A549 treated with dexamethasone at 1 μM for 4 hours (cell line): ENCODE measurements around the gene HORMAD1. TPM values are rescaled to one million over a fixed set of nuclear protein-coding genes. Genes with fewer than 3 reads are reported as not detected.

ENCODE experiments used
- total RNA-seq: library from RNA; stranded (reverse); fragments of 200-300 nt; extraction: Qiagen RNA extraction; gene quantifications from 5 replicates; pipeline ENCODE4 v1.2.3, GENCODE V29; 2022

The HORMAD1 gene, protein sequence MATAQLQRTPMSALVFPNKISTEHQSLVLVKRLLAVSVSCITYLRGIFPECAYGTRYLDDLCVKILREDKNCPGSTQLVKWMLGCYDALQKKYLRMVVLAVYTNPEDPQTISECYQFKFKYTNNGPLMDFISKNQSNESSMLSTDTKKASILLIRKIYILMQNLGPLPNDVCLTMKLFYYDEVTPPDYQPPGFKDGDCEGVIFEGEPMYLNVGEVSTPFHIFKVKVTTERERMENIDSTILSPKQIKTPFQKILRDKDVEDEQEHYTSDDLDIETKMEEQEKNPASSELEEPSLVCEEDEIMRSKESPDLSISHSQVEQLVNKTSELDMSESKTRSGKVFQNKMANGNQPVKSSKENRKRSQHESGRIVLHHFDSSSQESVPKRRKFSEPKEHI
- total RNA-seq: 7.9 to 10.7 TPM (median 9.7 TPM) in 5 replicates

GRCh38 chr1:150720703-150721102, at the start of gene HORMAD1:
Gene HORMAD1, minus strand, starts transcription at chr1:150720895. Its CDS starts 1,390 bp downstream, at chr1:150719505.

GRCh38 chr1:150765296-150765976, 44.7 kb upstream of the HORMAD1 start, which contains the start of gene CTSS:
Gene CTSS, minus strand, starts transcription at chr1:150765778. Its CDS starts 1,015 bp downstream, at chr1:150764763.

GRCh38 chr1:150696995-150697927, 23.4 kb downstream of the HORMAD1 start, which contains the start of gene GOLPH3L:
Gene GOLPH3L, minus strand, starts transcription at chr1:150697154. Its CDS starts 2,316 bp downstream, at chr1:150694838.

Other genes starting within 250 kb of the HORMAD1 start
- gene TARS2, start 233.5 kb downstream of the HORMAD1 start, total RNA-seq: 21.5 to 25.3 TPM (median 24.1 TPM) in 5 replicates
- 1.1 to 2.4 TPM (median 1.5 TPM) in 5 replicates for gene ECM1, start 212.8 kb downstream of the HORMAD1 start, total RNA-seq
- gene FALEC, start 205.1 kb downstream of the HORMAD1 start, total RNA-seq: 0.19 to 0.24 TPM in 2 of 5 replicates, not detected in the others
- gene ADAMTSL4, start 171.5 kb downstream of the HORMAD1 start, total RNA-seq: 2.8 to 7.6 TPM (median 6.2 TPM) in 5 replicates
- 243 to 346 TPM (median 312 TPM) in 5 replicates for gene MCL1, start 141.3 kb downstream of the HORMAD1 start, total RNA-seq
- 124 to 160 TPM (median 137 TPM) in 5 replicates for gene ENSA, start 91.3 kb downstream of the HORMAD1 start, total RNA-seq
- gene GOLPH3L, start 23.7 kb downstream of the HORMAD1 start, total RNA-seq: 13.0 to 17.1 TPM (median 16.3 TPM) in 5 replicates
- 15.1 to 17.0 TPM (median 16.4 TPM) in 5 replicates for gene CTSS, start 44.9 kb upstream of the HORMAD1 start, total RNA-seq
- gene CTSK, start 87.4 kb upstream of the HORMAD1 start, total RNA-seq: 1.2 to 2.1 TPM (median 1.7 TPM) in 5 replicates
- gene ARNT, start 155.7 kb upstream of the HORMAD1 start, total RNA-seq: 9.3 to 15.0 TPM (median 14.1 TPM) in 5 replicates
- not detected in 5 replicates for gene CTXND2, start 166.2 kb upstream of the HORMAD1 start, total RNA-seq
- 21.6 to 27.7 TPM (median 24.1 TPM) in 5 replicates for gene SETDB1, start 205.5 kb upstream of the HORMAD1 start, total RNA-seq